SW480 (cell line): ENCODE results near the gene ZNF691.
"Not testable (repeated sequence)": the region's sequence is repeated elsewhere in the genome, so short reads cannot be mapped to it uniquely, and the experiment has no call there.

Experiments used
- DNase-seq: peaks from one replicate; pipeline ENCODE4 v3.0.0-alpha.2; 2016; ENCODE audit warnings: low spot score

ZNF691 gene

GRCh38 chr1:42832641-42833240 lies 13.7 kb upstream of the ZNF691 start:
- no peak for DNase-seq

- DNase-seq = no peak
Observed at GRCh38 chr1:42833981-42834380, 12.4 kb upstream of the ZNF691 start.

- DNase-seq = no peak
Observed at GRCh38 chr1:42834803-42835202, 11.6 kb upstream of the ZNF691 start.

GRCh38 chr1:42835422-42835821 lies 11.0 kb upstream of the ZNF691 start:
- DNase-seq = no peak

GRCh38 chr1:42837709-42838108 lies 8.7 kb upstream of the ZNF691 start:
- DNase-seq = no peak

- DNase-seq = no peak
Observed at GRCh38 chr1:42838482-42839190, 7.8 kb upstream of the ZNF691 start.

- no peak for DNase-seq
Observed at GRCh38 chr1:42841010-42841409, 5.4 kb upstream of the ZNF691 start.

GRCh38 chr1:42841440-42842147 lies 4.8 kb upstream of the ZNF691 start:
- no peak for DNase-seq

GRCh38 chr1:42844592-42845140 lies 1.7 kb upstream of the ZNF691 start:
- no peak for DNase-seq

- DNase-seq = no peak
Observed at GRCh38 chr1:42845193-42845592, 1.2 kb upstream of the ZNF691 start.

- DNase-seq = no peak
Observed at GRCh38 chr1:42845866-42846256, 552 bp upstream of the ZNF691 start.

GRCh38 chr1:42847111-42847595 lies 740 bp downstream of the ZNF691 start:
- peak; percentile 9 for DNase-seq

GRCh38 chr1:42847721-42848460 lies 1.5 kb downstream of the ZNF691 start:
- no peak for DNase-seq

- no peak for DNase-seq
Observed at GRCh38 chr1:42848823-42849537, 2.6 kb downstream of the ZNF691 start.

GRCh38 chr1:42849944-42850343 lies 3.5 kb downstream of the ZNF691 start:
- DNase-seq = no peak

GRCh38 chr1:42851420-42851819 lies 5.0 kb downstream of the ZNF691 start:
- DNase-seq = no peak

GRCh38 chr1:42851960-42852607 lies 5.7 kb downstream of the ZNF691 start:
- DNase-seq = no peak

GRCh38 chr1:42852608-42852980 lies 6.2 kb downstream of the ZNF691 start:
- no peak for DNase-seq

GRCh38 chr1:42853116-42853884 lies 6.9 kb downstream of the ZNF691 start:
- no peak for DNase-seq

- not testable (repeated sequence) for DNase-seq
Observed at GRCh38 chr1:42856554-42856953, 10.1 kb downstream of the ZNF691 start.
